Measurements from ENCODE around the gene LRRC56. TPM values are rescaled to one million over a fixed set of nuclear protein-coding genes. Genes with fewer than 3 reads are reported as not detected.

The LRRC56 gene
- total and polyA plus RNA-seq, 9 of the 15 experiments (the other 6 are each of a cell fraction or from before 2014, with no cell fraction given) = 0.03 to 4.5 (median 1.0) TPM; not detected in 1

DNA sequence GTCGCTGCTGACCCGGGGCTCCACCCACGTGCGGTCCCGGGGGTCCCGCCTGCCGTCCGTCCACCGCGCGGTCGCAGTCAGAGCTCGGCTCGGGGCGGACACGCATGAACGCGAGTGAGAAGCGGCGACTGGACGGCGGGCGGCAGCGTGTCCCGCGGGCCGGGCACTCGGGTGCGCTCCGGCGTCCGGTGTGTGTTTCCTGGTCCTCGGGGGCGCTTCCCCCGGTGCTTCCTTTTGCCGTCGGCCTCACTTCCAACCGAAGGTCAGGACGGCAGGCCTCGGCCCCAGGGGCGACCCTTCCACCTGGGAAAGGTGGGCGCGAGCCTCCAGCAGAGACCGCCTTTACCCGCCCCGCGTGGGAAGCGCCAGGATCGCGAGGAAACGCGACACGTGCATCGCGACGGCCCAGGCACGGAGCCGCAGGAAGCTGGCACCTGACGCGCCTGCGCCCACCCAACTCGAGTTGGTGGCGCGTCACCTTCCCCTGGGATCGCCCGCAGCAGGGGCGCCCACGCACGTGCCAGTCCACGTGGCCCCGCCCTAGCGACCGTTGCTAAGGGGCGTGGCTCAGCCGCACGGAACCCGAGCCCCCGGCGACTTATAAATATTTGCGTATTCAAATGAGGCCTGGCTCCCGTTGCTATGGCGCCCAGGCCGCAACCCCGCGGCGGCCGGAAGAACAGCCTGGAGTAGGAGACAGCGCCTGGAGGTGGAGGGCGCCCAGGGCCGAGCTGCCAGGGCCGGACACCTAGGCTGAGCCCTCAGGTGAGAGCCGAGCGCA lies at the start of gene LRRC56 (continued):
- TF ChIP-seq, protein P1, sequence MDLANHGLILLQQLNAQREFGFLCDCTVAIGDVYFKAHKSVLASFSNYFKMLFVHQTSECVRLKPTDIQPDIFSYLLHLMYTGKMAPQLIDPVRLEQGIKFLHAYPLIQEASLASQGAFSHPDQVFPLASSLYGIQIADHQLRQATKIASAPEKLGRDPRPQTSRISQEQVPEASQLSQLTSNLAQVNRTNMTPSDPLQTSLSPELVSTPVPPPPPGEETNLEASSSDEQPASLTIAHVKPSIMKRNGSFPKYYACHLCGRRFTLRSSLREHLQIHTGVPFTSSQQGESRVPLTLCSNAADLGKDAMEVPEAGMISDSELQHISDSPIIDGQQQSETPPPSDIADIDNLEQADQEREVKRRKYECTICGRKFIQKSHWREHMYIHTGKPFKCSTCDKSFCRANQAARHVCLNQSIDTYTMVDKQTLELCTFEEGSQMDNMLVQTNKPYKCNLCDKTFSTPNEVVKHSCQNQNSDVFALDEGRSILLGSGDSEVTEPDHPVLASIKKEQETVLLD (IDR thresholded peaks at IDR 0.05) = peak; percentile 25; the same call in 1 of the 2 replicates
- TF ChIP-seq SAFB (IDR thresholded peaks at IDR 0.05; ENCODE audit: borderline replicate concordance, low read depth, low read length) (peak; percentile 89), MYC (IDR thresholded peaks at IDR 0.05; ENCODE audit: low read depth, low read length) (peak; percentile 85), MYC (CRISPR knock-in tag; IDR thresholded peaks at IDR 0.05; ENCODE audit: borderline replicate concordance, low read depth) (peak; percentile 88; the same call in 1 of the 2 replicates), NCOR1 (IDR thresholded peaks at IDR 0.05) (no peak), KLF1 (tag; IDR thresholded peaks at IDR 0.05) (peak; percentile 82), MXI1 (IDR thresholded peaks at IDR 0.05; ENCODE audit: low read depth, low read length) (peak; percentile 98), GATAD2B (IDR thresholded peaks at IDR 0.05; ENCODE audit: borderline replicate concordance) (peak; percentile 84), RBM22 (IDR thresholded peaks at IDR 0.05; ENCODE audit: low read depth, low read length, poor library complexity, severe bottlenecking) (peak; percentile 100), HDGF (IDR thresholded peaks at IDR 0.05) (no peak), MTA3 (IDR thresholded peaks at IDR 0.05; ENCODE audit: borderline replicate concordance) (peak; percentile 79; the same call in 1 of the 2 replicates), NFIX (CRISPR knock-in tag; IDR thresholded peaks at IDR 0.05; ENCODE audit: low read depth) (no peak), SAFB2 (IDR thresholded peaks at IDR 0.05; ENCODE audit: borderline replicate concordance, low read depth, low read length, severe bottlenecking) (no peak)
- TF ChIP-seq, protein P2, sequence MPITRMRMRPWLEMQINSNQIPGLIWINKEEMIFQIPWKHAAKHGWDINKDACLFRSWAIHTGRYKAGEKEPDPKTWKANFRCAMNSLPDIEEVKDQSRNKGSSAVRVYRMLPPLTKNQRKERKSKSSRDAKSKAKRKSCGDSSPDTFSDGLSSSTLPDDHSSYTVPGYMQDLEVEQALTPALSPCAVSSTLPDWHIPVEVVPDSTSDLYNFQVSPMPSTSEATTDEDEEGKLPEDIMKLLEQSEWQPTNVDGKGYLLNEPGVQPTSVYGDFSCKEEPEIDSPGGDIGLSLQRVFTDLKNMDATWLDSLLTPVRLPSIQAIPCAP (CRISPR knock-in tag; IDR thresholded peaks at IDR 0.05; ENCODE audit: borderline replicate concordance) = no peak
- TF ChIP-seq, protein P3, sequence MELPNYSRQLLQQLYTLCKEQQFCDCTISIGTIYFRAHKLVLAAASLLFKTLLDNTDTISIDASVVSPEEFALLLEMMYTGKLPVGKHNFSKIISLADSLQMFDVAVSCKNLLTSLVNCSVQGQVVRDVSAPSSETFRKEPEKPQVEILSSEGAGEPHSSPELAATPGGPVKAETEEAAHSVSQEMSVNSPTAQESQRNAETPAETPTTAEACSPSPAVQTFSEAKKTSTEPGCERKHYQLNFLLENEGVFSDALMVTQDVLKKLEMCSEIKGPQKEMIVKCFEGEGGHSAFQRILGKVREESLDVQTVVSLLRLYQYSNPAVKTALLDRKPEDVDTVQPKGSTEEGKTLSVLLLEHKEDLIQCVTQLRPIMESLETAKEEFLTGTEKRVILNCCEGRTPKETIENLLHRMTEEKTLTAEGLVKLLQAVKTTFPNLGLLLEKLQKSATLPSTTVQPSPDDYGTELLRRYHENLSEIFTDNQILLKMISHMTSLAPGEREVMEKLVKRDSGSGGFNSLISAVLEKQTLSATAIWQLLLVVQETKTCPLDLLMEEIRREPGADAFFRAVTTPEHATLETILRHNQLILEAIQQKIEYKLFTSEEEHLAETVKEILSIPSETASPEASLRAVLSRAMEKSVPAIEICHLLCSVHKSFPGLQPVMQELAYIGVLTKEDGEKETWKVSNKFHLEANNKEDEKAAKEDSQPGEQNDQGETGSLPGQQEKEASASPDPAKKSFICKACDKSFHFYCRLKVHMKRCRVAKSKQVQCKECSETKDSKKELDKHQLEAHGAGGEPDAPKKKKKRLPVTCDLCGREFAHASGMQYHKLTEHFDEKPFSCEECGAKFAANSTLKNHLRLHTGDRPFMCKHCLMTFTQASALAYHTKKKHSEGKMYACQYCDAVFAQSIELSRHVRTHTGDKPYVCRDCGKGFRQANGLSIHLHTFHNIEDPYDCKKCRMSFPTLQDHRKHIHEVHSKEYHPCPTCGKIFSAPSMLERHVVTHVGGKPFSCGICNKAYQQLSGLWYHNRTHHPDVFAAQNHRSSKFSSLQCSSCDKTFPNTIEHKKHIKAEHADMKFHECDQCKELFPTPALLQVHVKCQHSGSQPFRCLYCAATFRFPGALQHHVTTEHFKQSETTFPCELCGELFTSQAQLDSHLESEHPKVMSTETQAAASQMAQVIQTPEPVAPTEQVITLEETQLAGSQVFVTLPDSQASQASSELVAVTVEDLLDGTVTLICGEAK (IDR thresholded peaks at IDR 0.05) = 0 out of 2 replicates have a peak, but pooled peaks have one; percentile 44
- TF ChIP-seq, protein P3 (CRISPR knock-in tag; IDR thresholded peaks at IDR 0.05) = no peak
